Measurements from ENCODE around the gene STAT5A.
"Not testable (repeated sequence)": the region's sequence is repeated elsewhere in the genome, so short reads cannot be mapped to it uniquely, and the experiment has no call there.

The STAT5A gene

DNA sequence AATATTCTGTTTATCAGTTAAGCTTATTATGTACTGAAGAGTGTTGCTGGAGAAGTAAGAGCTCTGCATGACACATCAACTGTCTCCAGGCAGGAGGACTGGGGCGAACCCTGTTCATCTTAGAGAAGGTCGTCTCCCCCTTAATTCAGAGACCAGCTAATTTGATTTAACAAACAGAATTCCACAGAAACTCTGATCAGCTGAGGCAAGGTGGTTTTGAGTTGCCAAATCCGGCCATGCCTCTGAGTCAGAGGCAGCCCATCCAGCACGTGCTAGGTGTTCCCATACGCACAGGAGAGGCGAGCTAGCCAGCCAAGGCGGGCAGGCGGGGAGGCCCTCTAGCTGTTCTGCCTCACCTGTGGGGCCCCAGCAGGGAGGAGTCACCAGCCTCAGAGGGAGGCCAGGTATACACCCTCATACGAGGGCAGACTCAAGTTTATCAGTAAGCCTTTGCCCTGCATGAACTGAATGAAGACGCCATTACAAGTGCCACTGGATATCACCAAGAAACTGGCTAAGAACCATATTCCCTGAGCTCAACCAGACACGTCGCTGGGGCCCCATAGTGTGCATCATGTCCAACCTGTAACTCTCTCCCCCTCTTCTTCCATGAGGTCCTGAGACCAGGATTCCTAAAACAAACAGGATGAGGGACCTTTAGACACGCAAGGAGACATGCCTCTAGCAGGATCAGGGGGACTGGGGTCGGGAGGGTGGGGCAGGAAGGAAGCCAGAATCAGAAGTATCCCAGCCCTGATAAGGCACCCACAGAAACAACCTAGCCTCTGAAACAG is 25.7 kb downstream of the STAT5A start:
- no peak overlapping the region for H3K27ac ChIP-seq (ENCODE audit: low read length)
- no peaks in the 10 kb centered on the region for H3K9me3 ChIP-seq (ENCODE audit: control insufficient read depth, insufficient read depth, low read length)
- H3K27me3 ChIP-seq (ENCODE audit: control insufficient read depth, insufficient read depth, low read length), result no peaks in the 10 kb centered on the region
- peaks cover 10% of the 10 kb centered on the region for H3K4me1 ChIP-seq (ENCODE audit: control insufficient read depth, insufficient read depth, low read length)
- peaks cover 5% of the 10 kb centered on the region; the same call in 1 of the 2 replicates for H3K36me3 ChIP-seq (ENCODE audit: control insufficient read depth, insufficient read depth, low read length)
- WGBS (ENCODE audit: insufficient coverage, insufficient read length), result no CpG with 5 or more reads among the region's 14 CpGs
- DNase-seq (ENCODE audit: low read depth, low spot score), result no peak
- no peak overlapping the region for H3K4me3 ChIP-seq (ENCODE audit: low read length)

DNA sequence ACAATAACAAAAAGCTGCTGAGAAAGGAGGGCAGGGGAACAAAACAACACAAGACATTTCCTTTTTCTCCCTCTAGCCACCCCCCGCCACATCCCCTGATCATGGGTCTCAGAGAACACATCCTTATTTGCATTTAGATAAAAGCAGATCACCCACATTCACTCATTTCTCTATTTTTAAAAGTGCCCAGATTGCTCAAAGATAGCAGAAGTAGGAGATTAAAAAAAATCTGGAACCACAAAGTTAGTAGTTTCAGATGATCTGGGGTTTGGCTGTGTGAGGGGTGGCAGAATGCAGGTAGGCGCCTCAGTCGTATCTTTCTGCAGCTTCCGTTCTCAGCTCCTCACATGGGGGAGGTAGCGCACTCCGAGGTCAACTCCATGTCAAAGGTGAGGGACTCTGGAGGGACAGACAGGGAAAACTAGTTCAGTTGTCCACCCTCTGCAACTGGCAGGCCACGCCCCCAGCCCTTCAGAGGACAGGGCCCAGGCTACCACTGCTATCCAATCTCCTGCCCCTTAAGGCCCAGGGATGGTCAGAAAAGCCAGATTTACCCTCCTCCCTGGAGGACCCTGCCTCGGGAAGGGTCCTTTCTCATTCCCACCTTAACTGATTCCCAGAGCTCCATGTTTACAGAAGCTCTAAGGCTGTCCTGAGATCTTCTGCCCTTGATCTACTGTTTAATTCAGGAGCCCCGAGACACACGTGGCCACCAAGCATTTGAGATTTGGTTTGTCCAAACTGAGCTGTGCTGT is 27.3 kb downstream of the STAT5A start:
- Histone ChIP-seq H3K4me3 (ENCODE audit: low read length) (no peak overlapping the region), H3K9me3 (ENCODE audit: control insufficient read depth, insufficient read depth, low read length) (no peaks in the 10 kb centered on the region), H3K27me3 (ENCODE audit: control insufficient read depth, insufficient read depth, low read length) (no peaks in the 10 kb centered on the region), H3K27ac (ENCODE audit: low read length) (no peak overlapping the region), H3K36me3 (ENCODE audit: control insufficient read depth, insufficient read depth, low read length) (peaks cover 9% of the 10 kb centered on the region; the same call in 1 of the 2 replicates), H3K4me1 (ENCODE audit: control insufficient read depth, insufficient read depth, low read length) (peaks cover 6% of the 10 kb centered on the region)
- no peak for DNase-seq (ENCODE audit: low read depth, low spot score)
- WGBS (ENCODE audit: insufficient coverage, insufficient read length), result no CpG with 5 or more reads among the region's 10 CpGs

DNA sequence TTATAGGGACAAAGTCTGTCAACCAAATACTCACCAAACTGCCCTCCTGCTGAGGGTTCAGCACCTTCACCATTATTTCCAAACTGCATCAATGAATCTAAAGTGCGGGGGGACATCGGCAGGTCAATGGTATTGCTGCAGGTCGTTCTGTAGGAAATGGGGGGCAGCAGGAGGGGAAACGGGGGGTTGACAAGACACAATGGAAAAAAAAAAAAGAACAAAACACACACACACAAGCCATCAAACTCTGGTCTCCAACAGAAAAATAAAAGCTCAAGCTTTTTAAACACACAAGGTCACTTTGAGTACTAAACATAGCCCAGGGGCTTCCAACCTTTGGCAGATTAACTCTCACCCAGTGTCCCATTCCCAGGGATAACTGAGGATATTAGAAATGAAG is 28.5 kb downstream of the STAT5A start:
- DNase-seq (ENCODE audit: low read depth, low spot score), result no peak
- Histone ChIP-seq H3K27me3 (ENCODE audit: control insufficient read depth, insufficient read depth, low read length) (no peaks in the 10 kb centered on the region), H3K4me1 (ENCODE audit: control insufficient read depth, insufficient read depth, low read length) (peaks cover 5% of the 10 kb centered on the region), H3K27ac (ENCODE audit: low read length) (no peak overlapping the region), H3K9me3 (ENCODE audit: control insufficient read depth, insufficient read depth, low read length) (no peaks in the 10 kb centered on the region), H3K36me3 (ENCODE audit: control insufficient read depth, insufficient read depth, low read length) (peaks cover 10% of the 10 kb centered on the region; the same call in 1 of the 2 replicates), H3K4me3 (ENCODE audit: low read length) (no peak overlapping the region)
- WGBS (ENCODE audit: insufficient coverage, insufficient read length), result no CpG with 5 or more reads among the region's 4 CpGs

DNA sequence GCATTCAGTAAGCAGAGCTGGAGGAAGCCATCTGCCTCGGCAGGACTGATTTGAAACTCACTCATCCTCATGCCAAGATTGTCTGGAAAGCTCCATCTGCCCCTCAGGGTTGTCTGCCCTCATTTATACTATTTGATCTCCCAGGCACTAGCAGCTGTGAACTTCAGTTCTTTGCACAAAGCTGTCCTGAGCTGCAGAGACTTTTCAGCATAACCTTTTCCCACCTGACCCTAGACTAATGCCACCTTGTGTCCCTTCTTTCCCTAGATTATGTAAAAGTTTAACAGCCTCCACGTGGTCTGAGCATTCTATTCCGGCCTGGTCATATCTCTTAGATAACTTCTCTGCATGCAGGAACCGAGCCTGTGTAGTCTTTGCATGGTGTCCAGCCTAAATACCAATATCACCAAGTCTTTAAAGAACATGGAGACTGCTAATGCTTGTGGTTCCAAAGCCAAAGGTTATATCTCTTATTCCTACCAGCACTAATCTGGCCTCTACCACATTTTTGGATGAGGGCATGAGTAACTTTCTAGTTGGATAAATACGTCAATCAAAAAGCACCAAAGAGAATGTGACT is 29.1 kb downstream of the STAT5A start:
- Histone ChIP-seq H3K36me3 (ENCODE audit: control insufficient read depth, insufficient read depth, low read length) (peaks cover 15% of the 10 kb centered on the region; the same call in 1 of the 2 replicates), H3K27me3 (ENCODE audit: control insufficient read depth, insufficient read depth, low read length) (no peaks in the 10 kb centered on the region), H3K27ac (ENCODE audit: low read length) (no peak overlapping the region), H3K4me1 (ENCODE audit: control insufficient read depth, insufficient read depth, low read length) (peaks cover 5% of the 10 kb centered on the region), H3K4me3 (ENCODE audit: low read length) (no peak overlapping the region), H3K9me3 (ENCODE audit: control insufficient read depth, insufficient read depth, low read length) (no peaks in the 10 kb centered on the region)
- WGBS (ENCODE audit: insufficient coverage, insufficient read length), result no CpG with 5 or more reads among the region's 5 CpGs
- DNase-seq (ENCODE audit: low read depth, low spot score), result no peak

DNA sequence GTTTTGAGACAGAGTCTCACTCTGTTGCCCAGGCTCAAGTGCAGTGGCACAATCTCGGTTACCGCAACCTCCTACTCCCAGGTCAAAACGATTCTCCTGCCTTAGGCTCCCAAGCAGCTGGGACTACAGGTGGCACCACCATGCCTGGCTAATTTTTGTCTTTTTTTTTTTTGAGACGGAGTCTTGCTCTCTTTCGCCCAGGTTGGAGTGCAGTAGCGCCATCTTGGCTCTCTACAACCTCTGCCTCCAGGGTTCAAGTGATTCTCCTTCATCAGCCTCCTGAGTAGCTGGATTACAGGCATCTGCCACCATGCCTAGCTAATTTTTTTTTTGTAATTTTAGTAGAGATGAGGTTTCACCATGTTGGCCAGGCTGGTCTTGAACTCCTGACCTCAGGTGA is 29.7 kb downstream of the STAT5A start:
- H3K9me3 ChIP-seq (ENCODE audit: control insufficient read depth, insufficient read depth, low read length); H3K27me3 ChIP-seq (ENCODE audit: control insufficient read depth, insufficient read depth, low read length); DNase-seq (ENCODE audit: low read depth, low spot score); H3K4me3 ChIP-seq (ENCODE audit: low read length); H3K27ac ChIP-seq (ENCODE audit: low read length); H3K4me1 ChIP-seq (ENCODE audit: control insufficient read depth, insufficient read depth, low read length): not testable (repeated sequence)
- H3K36me3 ChIP-seq (ENCODE audit: control insufficient read depth, insufficient read depth, low read length), result peaks cover 16% of the 10 kb centered on the region; the same call in 1 of the 2 replicates
- no CpG with 5 or more reads among the region's 6 CpGs for WGBS (ENCODE audit: insufficient coverage, insufficient read length)

DNA sequence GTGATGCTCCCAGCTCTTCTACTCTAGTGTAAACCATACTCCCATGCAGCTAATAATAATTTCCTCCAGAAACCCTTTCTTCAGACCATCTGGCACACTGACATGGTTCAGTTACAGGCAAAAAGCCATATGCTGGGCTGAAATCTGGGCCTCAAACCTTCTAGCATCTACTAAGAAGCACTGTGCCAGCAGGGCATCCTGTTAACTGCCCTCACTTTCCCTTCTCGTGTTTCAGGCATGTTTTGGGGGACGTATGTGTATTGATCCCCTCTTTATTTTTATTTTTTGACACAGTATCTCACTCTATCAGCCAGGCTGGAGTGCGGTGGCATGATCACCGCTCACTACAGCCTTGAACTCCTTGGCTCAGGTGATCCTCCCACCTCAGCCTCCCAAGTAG is 33.3 kb downstream of the STAT5A start:
- Histone ChIP-seq H3K36me3 (ENCODE audit: control insufficient read depth, insufficient read depth, low read length) (peaks cover 22% of the 10 kb centered on the region; the same call in 1 of the 2 replicates), H3K4me3 (ENCODE audit: low read length) (no peak overlapping the region), H3K4me1 (ENCODE audit: control insufficient read depth, insufficient read depth, low read length) (no peaks in the 10 kb centered on the region), H3K27ac (ENCODE audit: low read length) (no peak overlapping the region), H3K27me3 (ENCODE audit: control insufficient read depth, insufficient read depth, low read length) (no peaks in the 10 kb centered on the region), H3K9me3 (ENCODE audit: control insufficient read depth, insufficient read depth, low read length) (no peaks in the 10 kb centered on the region)
- WGBS (ENCODE audit: insufficient coverage, insufficient read length), result no CpG with 5 or more reads among the region's 4 CpGs
- DNase-seq (ENCODE audit: low read depth, low spot score), result no peak

DNA sequence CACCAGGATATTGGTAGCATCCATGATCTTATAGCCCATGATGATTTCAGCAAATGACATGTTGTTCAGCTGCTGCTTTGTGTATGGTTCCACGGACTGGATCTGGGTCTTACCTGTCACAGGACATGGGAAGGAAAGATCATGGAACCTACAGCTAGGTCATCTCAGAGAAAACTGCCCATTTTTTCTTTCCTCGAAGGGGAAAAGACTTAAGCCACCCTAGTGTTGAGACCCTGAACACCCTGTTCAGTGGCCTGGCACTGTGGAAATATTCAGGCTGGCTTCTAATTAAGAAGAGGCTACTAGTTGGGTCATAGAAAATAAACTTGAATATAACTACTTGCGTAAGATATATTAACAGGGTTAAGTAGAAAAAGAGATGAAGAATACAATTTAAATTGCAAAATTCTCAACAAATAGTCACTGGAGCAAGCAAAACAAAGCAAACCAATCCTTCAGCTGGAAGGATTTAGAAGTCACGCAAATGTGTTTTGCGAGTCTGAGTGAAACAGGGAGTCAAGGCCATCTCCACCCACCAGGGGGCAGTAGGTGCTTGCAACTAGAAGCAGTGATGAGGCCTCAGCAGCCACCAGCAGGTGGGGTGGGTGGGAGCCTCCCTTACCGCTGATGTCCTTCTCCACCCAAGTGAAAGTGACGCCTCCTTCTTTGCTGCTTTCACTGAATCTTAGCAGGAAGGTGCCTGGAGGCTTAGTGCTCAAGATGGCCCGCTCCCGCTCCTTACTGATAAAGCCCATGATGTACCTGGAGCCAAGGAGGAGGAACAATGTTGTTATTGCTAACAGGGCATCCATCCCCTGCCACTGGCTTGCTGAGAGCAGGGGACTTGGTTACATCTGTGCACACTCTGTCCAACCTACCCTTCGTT is 34.3 kb downstream of the STAT5A start:
- Histone ChIP-seq H3K27me3 (ENCODE audit: control insufficient read depth, insufficient read depth, low read length) (no peaks in the 10 kb centered on the region), H3K9me3 (ENCODE audit: control insufficient read depth, insufficient read depth, low read length) (no peaks in the 10 kb centered on the region), H3K4me1 (ENCODE audit: control insufficient read depth, insufficient read depth, low read length) (no peaks in the 10 kb centered on the region), H3K27ac (ENCODE audit: low read length) (no peak overlapping the region), H3K36me3 (ENCODE audit: control insufficient read depth, insufficient read depth, low read length) (peaks cover 22% of the 10 kb centered on the region; the same call in 1 of the 2 replicates), H3K4me3 (ENCODE audit: low read length) (no peak overlapping the region)
- WGBS (ENCODE audit: insufficient coverage, insufficient read length), result no CpG with 5 or more reads among the region's 10 CpGs
- peak; percentile 90 for DNase-seq (ENCODE audit: low read depth, low spot score)

DNA sequence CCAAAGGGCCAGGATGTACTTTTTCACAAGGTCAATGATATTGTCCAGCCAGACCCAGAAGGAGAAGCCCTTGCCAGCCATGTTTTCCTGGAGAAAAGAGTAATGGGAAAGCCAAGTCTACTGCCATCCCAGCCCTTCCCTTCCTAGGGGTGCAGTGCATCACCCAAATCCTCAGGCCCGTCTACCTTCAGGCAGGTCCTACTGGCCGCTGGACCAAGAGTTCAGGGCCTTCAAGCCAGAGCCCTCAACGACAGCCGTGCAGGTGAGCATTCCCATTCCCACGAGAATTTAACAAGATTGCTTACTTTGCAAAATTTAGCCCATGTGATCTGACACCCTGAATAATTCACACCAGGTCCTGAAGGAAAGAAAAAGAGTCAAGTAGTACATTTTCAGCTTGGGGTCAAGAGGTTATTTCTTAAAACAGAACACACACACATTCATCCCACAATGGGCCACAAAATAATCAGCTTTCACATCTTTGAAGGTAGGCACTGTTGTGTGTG is 35.0 kb downstream of the STAT5A start:
- Histone ChIP-seq H3K4me1 (ENCODE audit: control insufficient read depth, insufficient read depth, low read length) (no peaks in the 10 kb centered on the region), H3K27ac (ENCODE audit: low read length) (no peak overlapping the region), H3K9me3 (ENCODE audit: control insufficient read depth, insufficient read depth, low read length) (no peaks in the 10 kb centered on the region), H3K36me3 (ENCODE audit: control insufficient read depth, insufficient read depth, low read length) (peaks cover 22% of the 10 kb centered on the region; the same call in 1 of the 2 replicates), H3K27me3 (ENCODE audit: control insufficient read depth, insufficient read depth, low read length) (no peaks in the 10 kb centered on the region), H3K4me3 (ENCODE audit: low read length) (no peak overlapping the region)
- no CpG with 5 or more reads among the region's 5 CpGs for WGBS (ENCODE audit: insufficient coverage, insufficient read length)
- no peak for DNase-seq (ENCODE audit: low read depth, low spot score)

DNA sequence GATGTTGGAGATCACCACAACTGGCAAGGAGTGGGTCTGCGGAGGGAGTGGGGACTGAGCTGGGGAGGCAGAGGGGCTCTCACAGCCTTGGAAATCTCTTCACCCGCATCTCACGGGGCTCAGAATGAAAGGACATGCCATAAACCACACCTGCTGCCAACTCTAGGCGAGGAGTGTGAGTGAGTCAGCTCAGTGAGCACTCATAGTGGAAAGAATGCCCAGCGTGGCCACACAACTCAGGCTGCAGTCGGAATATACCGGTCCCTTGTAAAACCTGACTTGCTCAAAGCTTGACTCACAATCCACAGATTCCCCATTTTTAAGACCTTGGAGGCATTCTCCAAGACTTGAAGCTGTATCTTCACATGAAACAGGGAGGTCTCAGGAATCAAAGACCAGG is 36.7 kb downstream of the STAT5A start:
- no peaks in the 10 kb centered on the region for H3K27me3 ChIP-seq (ENCODE audit: control insufficient read depth, insufficient read depth, low read length)
- no peaks in the 10 kb centered on the region for H3K9me3 ChIP-seq (ENCODE audit: control insufficient read depth, insufficient read depth, low read length)
- DNase-seq (ENCODE audit: low read depth, low spot score), result no peak
- no CpG with 5 or more reads among the region's 7 CpGs for WGBS (ENCODE audit: insufficient coverage, insufficient read length)
- H3K4me1 ChIP-seq (ENCODE audit: control insufficient read depth, insufficient read depth, low read length), result no peaks in the 10 kb centered on the region
- no peak overlapping the region for H3K27ac ChIP-seq (ENCODE audit: low read length)
- H3K36me3 ChIP-seq (ENCODE audit: control insufficient read depth, insufficient read depth, low read length), result peaks cover 19% of the 10 kb centered on the region; the same call in 1 of the 2 replicates
- H3K4me3 ChIP-seq (ENCODE audit: low read length), result no peak overlapping the region
